Bronchus fibroblast of lung (primary cell): ENCODE results near the gene OR6S1. TPM values are rescaled to one million over a fixed set of nuclear protein-coding genes. Genes with fewer than 3 reads are reported as not detected.

Experiments used
- total RNA-seq: library from RNA; depleted of rRNA; stranded (reverse); fragments of >200 nt; gene quantifications from 2 replicates; pipeline ENCODE4 v1.2.3, GENCODE V29; 2015

The OR6S1 gene, protein sequence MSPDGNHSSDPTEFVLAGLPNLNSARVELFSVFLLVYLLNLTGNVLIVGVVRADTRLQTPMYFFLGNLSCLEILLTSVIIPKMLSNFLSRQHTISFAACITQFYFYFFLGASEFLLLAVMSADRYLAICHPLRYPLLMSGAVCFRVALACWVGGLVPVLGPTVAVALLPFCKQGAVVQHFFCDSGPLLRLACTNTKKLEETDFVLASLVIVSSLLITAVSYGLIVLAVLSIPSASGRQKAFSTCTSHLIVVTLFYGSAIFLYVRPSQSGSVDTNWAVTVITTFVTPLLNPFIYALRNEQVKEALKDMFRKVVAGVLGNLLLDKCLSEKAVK
- not detected in 2 replicates for total RNA-seq

GRCh38 chr14:20641591-20641990 lies at the start of gene OR6S1:
Gene OR6S1 (minus strand): TSS chr14:20641691. CDS start chr14:20641691, 0 bp downstream.

DNA sequence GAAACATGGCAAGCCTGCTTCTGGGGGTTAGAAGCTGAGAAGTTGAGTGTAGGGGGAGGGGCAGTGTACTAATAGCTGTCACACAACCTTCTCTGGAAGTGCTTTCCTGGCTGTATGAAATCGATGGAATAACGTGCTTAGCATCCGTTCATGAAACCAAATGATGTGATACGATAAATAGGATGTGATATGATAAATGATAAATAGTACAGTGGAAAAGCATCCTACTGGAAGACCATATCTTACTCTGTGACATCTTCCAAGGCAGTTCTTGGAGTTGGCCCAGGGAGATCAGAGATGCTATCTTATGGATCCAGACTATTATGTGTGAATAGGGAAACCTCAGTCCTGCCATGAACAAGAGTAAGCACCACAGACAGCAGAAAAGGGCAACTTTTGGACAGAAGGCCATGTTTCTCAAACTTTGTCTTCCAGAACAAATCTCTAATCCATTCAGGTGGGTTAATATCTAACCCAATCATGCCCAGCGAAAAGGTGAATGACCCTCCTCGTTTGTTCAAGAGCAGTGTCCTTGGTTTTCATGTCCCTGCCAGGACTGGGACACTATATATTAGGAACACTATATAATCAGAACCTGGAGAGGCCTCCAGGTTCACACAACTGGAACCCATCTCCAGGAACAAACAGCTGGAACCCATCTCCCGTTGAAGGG lies 46.8 kb upstream of the OR6S1 start, which contains the start of gene ANG:
Gene ANG (plus strand): TSS at position 598 of the 673 bp plus-strand sequence. CDS start 4,801 bp downstream, outside the sequence.

GRCh38 chr14:20683891-20684661 lies 42.6 kb upstream of the OR6S1 start, which contains the start of gene RNASE4:
Gene RNASE4 (plus strand): TSS chr14:20684560. CDS start chr14:20699372, 14,812 bp downstream.

GRCh38 chr14:20591235-20591634 lies 50.3 kb downstream of the OR6S1 start, which contains the start of gene RNASE12:
Gene RNASE12 (minus strand): TSS chr14:20591376. CDS start chr14:20590723, 653 bp downstream.

Other genes starting within 250 kb of the OR6S1 start
- 7.0 and 9.4 TPM in 2 replicates for gene TEP1, start 228.2 kb downstream of the OR6S1 start, total RNA-seq
- 0.30 and 0.50 TPM in 2 replicates for gene KLHL33, start 205.5 kb downstream of the OR6S1 start, total RNA-seq
- 62.5 and 70.6 TPM in 2 replicates for gene OSGEP, start 186.9 kb downstream of the OR6S1 start, total RNA-seq
- 278 and 299 TPM in 2 replicates for gene APEX1, start 186.5 kb downstream of the OR6S1 start, total RNA-seq
- 19.2 and 19.8 TPM in 2 replicates for gene PIP4P1, start 180.3 kb downstream of the OR6S1 start, total RNA-seq
- gene PNP, start 172.3 kb downstream of the OR6S1 start, total RNA-seq, result 51.7 and 54.6 TPM in 2 replicates
- gene RNASE10, start 136.2 kb downstream of the OR6S1 start, total RNA-seq, result not detected in 2 replicates
- not detected in 2 replicates for gene RNASE9, start 80.6 kb downstream of the OR6S1 start, total RNA-seq
- not detected in 2 replicates for gene RNASE11, start 53.7 kb downstream of the OR6S1 start, total RNA-seq
- gene RNASE12, start 50.3 kb downstream of the OR6S1 start, total RNA-seq, result not detected in 2 replicates
- 12.1 and 12.9 TPM in 2 replicates for gene RNASE4, start 42.9 kb upstream of the OR6S1 start, total RNA-seq
- gene ANG, start 47.1 kb upstream of the OR6S1 start, total RNA-seq, result 6.7 and 7.9 TPM in 2 replicates
- not detected in 2 replicates for gene EDDM3A, start 104.2 kb upstream of the OR6S1 start, total RNA-seq
- not detected in 2 replicates for gene EDDM3B, start 126.7 kb upstream of the OR6S1 start, total RNA-seq
- not detected in 2 replicates for gene RNASE6, start 139.6 kb upstream of the OR6S1 start, total RNA-seq
- not detected in 2 replicates for gene RNASE1, start 161.2 kb upstream of the OR6S1 start, total RNA-seq
- gene RNASE3, start 249.7 kb upstream of the OR6S1 start, total RNA-seq, result not detected in 2 replicates